HL-60/S4 treated with phorbol 12-myristate 13-acetate at 8.2 ng/mL for 4 days and 3 days (cell line): ENCODE measurements around the gene SLC13A3.
"Not testable (repeated sequence)": the region's sequence is repeated elsewhere in the genome, so short reads cannot be mapped to it uniquely, and the experiment has no call there.

Source experiments
- in situ Hi-C: fragments of 300-500 bp; cut with MboI; formaldehyde crosslinking; loops from 2 replicates; pipeline ENCODE4 v1.15.0; 2022; ENCODE audit warnings: low sequenced_read_pairs

The SLC13A3 gene

DNA sequence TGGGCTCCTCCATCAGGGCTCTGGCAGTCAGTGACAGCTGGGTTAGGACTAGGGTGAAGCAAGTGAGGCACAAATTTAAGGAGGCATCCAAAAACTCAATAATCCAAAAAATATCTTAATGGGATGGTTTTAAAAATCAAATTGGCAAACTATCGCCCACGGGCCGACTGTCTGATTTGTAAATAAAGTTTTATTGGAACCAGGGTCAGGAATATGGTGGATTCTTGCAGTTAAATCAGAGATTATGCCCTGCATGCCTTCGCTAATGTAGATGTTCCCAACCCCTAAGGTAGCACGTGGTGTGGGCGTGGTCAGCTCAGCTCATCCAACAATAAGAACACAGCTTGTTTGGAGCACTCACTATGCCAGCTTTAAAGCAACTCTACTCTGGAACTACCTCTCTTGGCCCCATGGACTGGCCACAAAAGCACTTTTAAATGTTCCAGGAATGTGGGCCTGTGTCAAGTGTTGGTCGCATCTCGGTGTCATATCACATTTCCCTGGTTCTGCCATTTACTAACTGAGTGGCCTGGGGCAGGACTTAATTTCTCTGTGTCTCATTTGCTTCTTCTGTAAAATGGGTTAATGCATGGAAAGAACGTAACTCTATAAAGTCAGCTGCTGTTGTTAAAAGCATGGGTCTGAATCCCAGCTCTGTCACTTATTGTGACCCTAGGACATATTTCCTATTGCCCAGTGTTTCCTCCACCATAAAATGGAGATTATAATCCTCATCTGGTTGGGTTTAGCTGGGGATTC is 31.0 kb upstream of the SLC13A3 start:
- in situ Hi-C loops = loop anchor here (10.0 kb wide), 1 partner anchor 147 kb away; no protein-coding TSS in a partner anchor

DNA sequence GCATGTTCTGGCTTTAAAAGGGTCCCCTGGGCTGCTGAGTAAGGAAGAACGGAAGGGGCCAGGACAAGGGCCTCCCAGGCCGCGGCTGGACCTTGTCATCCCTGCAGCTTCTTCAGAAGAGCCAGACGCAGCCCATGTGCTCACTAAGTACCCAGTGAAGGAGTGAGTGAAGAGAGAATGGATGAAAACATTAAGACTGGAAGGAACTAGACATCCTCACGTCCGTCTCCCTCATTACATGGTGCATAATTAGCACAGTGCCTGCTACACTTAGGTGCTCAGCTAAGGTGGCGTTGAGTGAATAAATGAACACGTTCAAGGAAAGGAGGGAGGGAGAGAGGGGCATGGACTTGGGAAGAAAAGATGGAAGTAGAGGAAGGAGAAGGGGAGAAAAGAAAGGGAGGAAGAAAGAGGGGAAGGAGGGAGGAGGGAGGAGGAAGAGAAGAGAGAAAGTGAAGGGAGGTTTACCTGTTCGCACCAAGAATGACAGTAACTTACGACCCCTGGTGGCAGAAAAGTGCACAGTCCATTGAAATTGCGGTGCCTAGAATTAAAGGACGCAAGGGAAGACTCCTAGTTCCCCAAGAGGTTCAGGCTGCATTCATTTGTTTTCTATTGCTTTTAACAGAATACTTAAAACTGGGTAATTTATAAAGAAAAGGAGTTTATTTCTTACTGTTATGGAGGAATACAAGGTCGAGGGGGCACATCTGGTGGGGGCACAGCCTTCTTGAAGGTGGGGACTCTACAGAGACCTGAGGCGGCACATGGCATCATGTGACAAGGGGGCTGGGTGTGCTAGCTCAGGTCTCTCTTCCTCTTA is 30.0 kb upstream of the SLC13A3 start:
- in situ Hi-C loops = loop anchor here (10.0 kb wide), 1 partner anchor 146 kb away; no protein-coding TSS in a partner anchor

DNA sequence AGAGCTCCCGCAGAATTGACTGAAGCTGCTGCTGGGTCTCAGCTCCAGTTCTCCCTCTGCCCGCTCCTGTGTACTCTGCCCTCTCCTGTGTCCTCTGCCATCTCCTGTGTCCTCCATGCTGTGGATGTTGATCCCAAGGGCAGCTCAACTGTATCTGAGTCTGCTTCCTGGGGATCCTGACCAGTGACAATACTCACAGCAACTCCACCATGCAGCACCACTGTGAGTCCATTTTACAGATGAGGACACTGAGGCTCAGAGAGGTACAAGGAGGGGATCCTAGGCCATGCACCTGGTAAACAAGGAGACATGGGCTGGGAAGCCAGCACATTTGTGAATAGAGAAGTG is 29.4 kb upstream of the SLC13A3 start:
- in situ Hi-C loops = loop anchor here (10.0 kb wide), 1 partner anchor 146 kb away; no protein-coding TSS in a partner anchor

DNA sequence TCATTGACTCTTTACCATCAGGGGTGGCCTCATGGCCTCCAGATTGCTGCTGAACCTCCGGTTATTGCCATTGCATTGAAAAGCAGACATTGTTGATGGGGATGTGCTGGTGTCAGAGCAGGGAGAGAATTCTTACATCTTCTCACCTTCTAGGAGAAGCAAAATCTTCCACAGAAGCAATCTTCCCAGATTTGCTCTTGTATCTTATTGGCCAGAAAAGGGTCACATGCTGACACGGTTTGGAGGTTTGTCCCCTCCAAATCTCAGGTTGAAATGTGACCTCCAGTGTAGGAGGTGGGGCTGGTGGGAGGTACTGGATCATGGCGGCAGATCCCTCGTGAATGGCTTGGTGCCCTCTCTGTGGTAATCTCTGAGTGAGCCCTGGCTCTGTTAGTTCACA is 27.3 kb upstream of the SLC13A3 start:
- in situ Hi-C loops = no loop called here

DNA sequence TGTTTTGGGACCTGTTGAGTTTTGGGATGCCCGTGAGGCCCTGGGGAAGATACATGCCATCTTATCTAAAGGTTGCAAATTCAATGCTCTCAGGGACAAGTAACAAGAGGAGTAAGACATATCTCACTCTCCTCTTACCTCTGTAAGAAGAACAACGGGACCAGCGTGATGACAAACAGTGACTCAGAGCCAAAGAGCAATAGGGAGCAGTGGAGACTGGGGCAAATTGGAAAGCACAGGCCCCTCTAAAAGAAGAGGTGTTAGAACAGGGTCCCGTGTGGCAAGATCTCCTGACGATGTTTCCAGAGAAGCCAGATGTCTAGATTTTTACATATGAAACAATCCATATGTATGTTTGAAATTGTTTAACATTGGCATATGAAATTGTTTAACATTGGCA is 26.3 kb upstream of the SLC13A3 start:
- in situ Hi-C loops = no loop called here

DNA sequence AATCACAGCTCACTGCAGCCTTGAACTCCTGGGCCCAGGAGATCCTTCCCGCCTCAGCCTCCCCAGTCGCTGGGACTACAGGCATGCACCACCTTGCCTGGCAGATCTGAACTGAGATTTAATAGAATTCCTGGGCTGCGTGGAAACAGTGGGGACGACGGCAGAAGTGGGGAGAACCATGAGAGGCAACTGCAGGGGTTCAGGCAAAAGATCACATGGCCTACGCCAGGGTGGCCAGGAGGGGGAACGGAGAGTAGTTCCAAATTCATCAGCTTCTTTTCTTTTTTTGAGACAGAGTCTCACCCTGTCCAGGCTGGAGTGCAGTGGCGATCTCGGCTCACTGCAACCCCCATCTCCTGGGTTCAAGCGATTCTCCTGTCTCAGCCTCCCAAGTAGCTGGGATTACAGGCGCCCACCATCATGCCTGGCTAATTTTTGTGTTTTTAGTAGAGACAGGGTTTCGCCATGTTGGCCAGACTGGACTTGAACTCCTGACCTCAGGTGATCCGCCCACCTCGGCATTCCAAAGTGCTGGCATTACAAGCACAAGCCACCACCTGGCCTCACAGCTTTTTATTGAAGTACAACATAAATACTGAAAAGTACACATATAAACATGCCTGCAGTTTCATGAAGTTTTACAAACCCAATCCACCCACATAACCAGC is 25.5 kb upstream of the SLC13A3 start:
- in situ Hi-C loops = not testable (repeated sequence)

DNA sequence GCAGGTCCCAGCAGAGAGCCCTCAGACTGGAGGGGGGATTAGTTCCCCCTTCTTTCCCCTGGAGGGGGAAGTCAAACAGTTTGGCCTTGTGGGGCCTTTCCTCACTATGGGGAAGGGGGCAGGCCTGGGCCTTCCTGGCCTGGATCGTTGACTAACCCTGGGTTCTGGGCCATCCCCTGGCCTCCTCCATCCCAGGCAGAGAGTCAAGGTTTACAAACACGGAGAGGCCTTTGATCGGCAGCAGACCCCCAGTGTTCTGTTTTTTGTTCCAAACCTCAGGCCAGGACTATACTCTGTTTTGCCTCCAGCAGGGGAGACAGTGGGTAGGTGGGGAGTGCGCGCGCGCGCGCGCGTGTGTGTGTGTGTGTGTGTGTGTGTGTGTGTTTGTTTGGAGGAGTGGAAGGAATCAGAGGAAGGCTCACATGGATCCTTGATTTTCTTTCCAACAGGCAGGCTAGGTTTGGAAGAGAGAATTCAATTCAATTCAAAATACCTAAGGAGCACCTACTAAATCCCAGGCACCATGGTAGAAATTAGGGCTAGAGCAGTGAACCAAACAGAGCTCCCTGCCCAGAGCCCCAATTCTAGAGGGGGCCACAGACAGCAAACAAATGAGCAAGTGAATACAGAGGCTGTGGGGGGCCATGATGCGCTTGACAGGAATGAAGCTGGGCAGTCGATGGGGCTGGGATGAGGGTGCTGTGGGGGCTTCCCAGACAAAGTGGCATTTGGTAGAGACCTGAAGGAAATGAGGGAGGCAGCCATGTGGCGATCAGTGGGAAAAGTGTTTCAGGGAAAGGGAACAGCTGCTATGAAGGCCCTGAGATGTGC is 23.2 kb upstream of the SLC13A3 start:
- in situ Hi-C loops = no loop called here

DNA sequence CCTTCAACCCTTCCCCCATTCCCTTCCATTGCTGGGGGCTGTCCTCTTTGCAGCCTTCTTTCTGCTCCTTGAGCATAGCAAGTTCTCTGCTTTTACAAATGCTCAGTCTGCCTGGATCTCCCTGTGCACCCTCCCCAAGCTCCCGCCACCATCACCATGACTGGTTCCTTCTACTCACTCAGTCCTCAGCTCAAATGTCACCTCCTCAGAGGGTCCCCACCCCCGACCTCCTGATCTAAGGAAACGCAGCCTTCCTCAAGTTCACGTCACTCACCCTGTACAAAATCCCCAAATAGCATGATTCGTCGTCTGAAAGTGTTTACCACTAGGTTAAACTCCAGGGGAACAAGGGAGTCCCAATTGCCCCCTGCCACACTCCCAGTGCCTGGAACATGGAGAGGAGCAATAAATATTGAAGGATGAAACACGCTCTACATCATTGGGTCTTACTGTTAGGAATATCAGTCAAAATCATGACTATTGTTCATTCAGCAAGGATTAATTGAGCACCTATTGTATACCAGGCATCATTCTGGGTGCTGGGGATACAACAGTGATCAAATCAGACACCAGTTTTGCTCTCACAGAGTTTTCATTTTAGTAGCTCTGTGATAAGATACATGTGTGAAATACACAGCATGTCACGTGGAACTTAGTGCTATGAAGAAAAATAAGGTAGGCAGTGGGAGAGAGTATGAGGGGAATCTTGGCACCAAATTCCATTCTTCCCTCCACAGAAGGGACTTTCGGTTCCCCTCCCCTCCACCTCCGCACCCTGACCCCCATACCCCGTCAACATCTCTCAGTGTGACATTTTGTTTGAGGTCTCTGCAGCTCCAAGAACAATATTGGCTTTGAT is 22.4 kb upstream of the SLC13A3 start:
- in situ Hi-C loops = no loop called here

GRCh38 chr20:46672543-46673148 is 21.4 kb upstream of the SLC13A3 start:
- in situ Hi-C loops = no loop called here

GRCh38 chr20:46671866-46672542 is 20.7 kb upstream of the SLC13A3 start:
- in situ Hi-C loops = no loop called here

DNA sequence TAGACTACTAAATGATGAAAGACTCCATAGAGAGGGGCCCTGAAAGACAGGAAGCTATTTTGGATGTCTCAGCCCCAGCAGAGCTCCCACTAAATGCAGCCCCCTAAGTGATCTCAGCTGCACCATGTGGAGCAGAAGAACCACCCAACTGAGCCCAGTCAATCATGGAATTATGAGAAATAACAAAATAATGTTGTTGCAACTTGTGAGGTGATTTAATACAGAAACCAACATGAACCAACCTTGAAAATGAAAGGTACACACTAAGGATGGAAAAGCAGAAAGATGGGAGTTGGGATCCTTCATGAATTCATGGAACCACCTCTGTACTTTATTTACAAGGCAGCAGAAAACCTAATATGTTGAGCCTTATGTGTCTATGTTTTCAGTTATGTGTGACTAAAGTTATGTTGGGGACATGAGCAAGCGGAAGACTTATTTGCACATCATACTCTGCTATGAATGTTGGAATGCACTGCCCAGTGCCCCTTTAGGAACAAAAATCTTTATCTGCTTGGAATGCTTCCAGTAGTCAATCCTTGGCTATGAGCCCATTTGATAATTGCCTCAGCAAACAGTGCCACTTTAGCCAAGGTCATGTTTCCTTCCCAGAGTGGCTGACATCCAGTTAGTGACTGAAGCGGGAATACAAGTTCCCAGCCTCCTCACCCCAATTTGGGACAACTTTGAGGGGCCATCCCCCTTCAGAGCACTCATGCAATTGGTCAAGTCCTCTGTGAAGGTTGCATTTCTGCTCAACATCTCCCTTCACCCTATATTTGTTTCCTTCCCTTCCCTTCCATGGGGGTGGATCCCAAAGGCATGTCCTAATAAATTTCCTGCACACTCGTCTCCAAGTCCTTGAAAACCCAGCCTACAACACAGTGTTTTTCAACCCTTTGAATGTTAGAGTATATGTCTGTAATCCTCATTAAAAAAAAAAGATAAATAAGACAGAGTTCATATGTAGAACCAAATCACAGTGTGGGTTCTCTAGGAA is 19.6 kb upstream of the SLC13A3 start:
- in situ Hi-C loops = no loop called here

GRCh38 chr20:46670228-46670584 is 18.9 kb upstream of the SLC13A3 start:
- in situ Hi-C loops = no loop called here

DNA sequence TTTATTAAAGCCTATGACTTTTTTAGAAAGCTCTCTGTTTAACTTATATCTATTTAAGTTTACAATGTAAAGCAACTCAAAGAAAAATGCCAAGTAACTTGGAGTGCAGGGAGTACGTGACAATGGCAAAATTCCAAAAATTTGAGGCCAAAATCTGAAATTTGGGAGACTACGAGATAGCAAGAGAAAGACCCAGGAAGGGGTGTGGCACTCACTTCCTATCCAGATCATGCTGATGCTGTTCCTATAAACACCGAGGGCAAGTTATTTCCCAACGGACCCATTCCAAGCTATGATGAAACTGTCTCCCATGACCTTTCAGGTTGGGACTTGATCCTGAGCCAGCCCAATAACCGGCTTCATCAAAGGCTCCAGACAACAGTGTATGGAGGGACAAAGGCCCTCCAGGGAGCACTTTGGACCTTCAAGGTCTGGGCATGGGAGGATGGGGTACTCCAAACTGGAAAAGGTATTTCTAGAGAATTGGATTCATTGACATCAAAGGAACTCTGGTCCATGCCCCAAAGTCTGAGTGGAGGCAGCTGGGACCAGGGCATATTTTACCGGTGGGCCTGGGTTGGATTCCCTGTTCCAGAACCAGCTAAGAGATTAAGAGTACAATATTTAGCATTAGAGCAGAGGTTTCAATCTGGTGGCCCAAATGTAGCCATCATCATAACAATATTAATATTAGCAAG is 15.7 kb upstream of the SLC13A3 start:
- in situ Hi-C loops = no loop called here

DNA sequence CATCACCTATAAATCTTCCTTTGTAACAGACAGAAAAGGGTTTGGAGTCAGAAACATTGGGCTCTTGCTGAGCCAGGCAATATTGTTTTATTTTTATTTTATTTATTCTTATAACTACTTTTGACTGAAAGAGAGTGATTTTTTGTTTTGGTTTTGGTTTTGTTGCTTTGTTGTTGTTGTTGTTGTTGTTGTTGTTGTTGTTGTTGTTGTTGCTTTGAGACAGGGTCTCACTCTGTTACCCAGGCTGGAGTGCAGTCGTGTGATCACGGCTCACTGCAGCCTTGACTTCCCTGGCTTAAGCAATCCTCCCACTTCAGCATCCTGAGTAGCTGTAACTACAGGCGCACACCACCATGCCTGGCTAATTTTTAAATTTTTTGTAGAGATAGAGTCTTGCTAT is 15.0 kb upstream of the SLC13A3 start:
- in situ Hi-C loops = no loop called here

- in situ Hi-C loops = no loop called here
Observed at GRCh38 chr20:46665602-46666001, 14.3 kb upstream of the SLC13A3 start.

DNA sequence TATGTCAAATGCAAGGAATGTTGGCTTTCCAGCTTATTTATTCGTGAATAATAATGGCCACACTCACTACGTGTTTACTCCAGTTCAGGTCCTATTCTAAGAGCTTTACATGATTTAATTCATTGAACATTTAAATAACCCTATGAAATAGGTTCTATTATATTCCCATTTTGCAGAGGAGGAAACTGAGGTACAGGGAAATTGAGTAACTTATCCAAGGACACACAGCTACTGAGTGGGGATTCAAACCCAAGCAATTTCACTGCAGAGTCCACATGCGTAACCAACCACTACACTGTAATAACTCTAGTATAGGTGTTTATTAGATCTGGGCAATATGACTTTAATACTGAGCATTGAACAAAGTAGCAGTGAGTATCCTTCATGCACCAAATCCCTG is 12.3 kb upstream of the SLC13A3 start:
- in situ Hi-C loops = no loop called here

- in situ Hi-C loops = no loop called here
Observed at GRCh38 chr20:46661659-46662058, 10.4 kb upstream of the SLC13A3 start.
